Stimulated activated CD4-positive, alpha-beta T cell treated with anti-CD3 and anti-CD28 coated beads, Interleukin-2, amount 100 ng/mL, for 48 hours (primary cell): ENCODE data around the gene B3GALNT1.

ENCODE experiments used
- DNase-seq, 2 donors: peaks; one replicate each; pipeline ENCODE4 v3.0.0-alpha.2; 2020

Gene B3GALNT1

GRCh38 chr3:161104561-161105551 is at the start of gene B3GALNT1:
Gene B3GALNT1 (minus strand): TSS chr3:161105349. CDS start chr3:161086754, 18,595 bp downstream.
- DNase-seq = peak in 1 of 2 donors; percentile 13

DNA sequence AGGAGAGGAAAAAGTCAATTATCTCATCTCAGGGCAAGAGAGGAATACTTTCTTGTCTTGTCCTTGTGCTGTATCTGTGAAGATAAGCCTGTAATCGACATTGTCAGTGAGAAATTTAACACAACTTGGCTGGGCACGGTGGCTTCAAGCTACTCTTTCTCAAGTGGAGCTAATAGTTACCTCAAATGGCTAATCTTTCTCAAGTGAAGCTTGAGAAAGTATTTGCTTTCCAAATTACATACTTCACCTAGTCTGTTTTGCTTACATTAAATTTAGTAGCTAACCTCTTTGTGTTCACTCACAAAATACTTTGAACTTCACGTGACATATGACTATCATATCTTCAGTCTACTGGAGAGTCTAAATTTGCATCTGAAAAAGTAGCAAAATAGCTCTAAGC is 48.3 kb upstream of the B3GALNT1 start:
- no peak for DNase-seq

DNA sequence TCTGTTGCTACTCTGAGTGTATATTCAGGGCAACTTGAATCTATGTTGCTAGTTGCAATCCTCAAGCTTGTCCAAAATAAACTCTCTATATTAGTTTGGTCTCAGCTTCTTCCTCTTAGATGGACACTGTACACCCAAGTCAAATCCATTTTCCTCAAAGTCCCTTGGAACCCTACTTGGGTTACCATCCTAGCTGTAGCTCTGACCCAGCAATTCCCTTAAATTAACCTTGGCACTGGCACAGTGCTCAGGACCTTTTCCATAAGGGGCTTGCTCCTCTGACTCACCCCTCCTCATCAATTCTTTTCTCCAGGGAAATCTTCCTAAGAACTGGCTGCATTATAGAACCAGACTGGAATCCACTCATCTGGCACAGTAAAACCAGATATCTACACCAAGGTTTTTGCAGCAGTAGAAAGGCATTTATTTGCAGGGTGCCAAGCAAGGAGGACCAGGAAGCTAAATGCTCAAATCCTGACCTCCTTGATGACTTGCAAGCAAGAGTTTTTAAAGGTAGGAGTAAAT is 44.9 kb upstream of the B3GALNT1 start:
- no peak for DNase-seq

GRCh38 chr3:161149529-161149928 is 44.4 kb upstream of the B3GALNT1 start:
- DNase-seq = no peak

DNA sequence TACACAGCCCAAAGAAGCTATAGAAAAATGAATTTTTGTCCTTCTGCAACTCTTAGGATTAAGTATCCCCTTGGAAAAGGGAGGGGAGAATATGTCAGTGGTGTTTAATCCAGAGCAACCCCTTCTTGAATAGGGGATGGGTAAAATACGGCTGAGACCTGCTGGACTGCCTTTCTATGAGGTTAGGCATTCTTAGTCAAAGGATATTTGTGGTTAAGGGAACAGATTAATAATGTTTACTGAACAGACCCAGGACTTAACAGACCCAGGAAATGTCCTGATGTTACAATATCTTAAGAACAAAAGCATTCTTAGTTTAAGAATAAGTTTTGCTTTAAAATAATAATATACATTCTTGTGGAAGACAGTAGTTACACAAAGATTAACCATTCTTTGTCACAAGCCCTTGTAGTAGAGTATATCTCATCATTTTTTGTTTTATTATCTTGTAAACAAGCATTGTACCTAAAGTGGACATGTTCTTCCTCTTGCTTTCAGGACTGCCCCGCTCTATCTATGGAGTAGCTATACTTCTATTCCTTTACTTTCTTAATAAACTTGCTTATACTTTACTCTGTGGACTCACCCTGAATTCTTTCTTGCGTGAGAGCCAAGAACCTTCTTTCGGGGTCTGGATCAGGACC is 43.8 kb upstream of the B3GALNT1 start:
- no peak for DNase-seq

- DNase-seq = no peak
These were observed 37.3 kb upstream of the B3GALNT1 start for GRCh38 chr3:161142486-161142885.

GRCh38 chr3:161139686-161140085 is 34.5 kb upstream of the B3GALNT1 start:
- DNase-seq = no peak

GRCh38 chr3:161137260-161137659 is 32.1 kb upstream of the B3GALNT1 start:
- DNase-seq = no peak

GRCh38 chr3:161132391-161132790 is 27.2 kb upstream of the B3GALNT1 start:
- DNase-seq = no peak

- DNase-seq = no peak
These were observed 21.3 kb upstream of the B3GALNT1 start for GRCh38 chr3:161126495-161126894.

DNA sequence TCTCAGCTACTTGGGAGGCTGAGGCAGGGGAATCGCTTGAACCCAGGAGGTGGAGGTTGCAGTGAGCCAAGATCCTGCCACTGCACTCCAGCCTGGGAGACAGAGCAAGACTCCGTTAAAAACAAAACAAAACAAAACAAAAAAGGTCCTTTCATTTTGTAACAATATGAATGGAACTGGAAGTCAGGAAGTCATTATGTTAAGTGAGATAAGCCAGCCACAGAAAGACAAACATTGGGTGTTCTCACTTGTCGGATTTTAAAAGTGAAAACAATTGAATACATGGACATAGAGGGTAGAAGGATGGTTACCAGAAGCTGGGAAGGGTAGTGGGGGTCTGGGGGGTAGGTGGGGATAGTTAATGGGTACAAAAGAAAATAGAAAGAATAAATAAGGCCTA is 12.5 kb upstream of the B3GALNT1 start:
- no peak for DNase-seq

DNA sequence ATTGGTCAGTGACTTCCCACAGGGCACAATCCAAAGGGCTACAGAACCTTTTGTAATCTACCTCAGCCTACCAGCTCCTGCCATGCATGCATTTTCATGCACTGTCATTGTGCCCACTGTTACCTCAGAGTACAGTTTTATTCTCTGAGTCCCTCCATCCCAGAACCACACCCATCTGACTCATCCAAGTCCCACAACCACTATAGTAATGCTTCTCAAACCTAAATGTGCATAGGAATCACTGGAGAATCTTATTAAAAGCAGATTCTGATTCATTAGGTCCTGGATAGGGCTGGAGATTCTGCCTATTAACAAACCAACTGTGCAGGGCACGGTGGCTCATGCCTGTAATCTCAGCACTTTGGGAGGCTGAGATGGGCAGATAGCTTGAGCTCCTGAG is 3.7 kb upstream of the B3GALNT1 start:
- no peak for DNase-seq

DNA sequence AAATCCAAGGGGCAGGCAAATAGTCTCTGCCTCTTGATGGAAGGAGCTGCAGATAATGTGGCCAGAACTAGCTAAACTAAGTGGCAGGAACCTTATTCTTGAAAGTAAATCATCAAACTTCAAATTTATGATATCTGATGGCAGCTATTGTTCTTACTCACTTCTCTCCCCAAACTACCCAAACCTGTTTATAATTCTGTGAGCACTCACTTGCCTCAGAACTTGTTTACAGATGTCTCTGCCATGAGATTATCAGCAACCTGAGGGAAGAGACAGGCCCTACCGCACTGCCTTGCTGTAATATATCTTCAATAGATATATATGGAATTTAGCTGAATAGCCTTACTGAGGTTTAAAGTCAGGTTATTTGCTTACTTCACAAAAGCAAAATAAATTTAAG is 2.2 kb upstream of the B3GALNT1 start:
- DNase-seq = no peak

GRCh38 chr3:161103776-161104385 is 1.3 kb downstream of the B3GALNT1 start:
- DNase-seq = no peak

DNA sequence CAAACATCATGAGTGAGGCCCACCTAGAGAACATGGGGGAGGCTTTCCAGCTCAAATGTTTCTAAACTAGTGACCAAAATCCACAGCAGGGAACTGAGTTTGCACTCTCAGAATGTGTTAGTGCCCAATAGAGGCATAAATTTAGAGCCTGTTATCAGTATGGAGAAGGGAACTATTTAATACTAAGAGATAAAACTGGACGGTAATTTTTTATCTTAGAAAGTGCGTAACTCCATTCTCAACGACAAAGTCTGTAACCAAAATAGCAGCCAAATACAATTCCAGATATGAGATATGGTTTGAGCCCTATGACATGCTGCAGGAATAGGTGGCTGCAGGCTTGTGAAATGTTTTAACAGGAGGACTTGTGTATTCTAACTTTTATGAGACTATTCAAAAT is 3.5 kb downstream of the B3GALNT1 start:
- no peak for DNase-seq

DNA sequence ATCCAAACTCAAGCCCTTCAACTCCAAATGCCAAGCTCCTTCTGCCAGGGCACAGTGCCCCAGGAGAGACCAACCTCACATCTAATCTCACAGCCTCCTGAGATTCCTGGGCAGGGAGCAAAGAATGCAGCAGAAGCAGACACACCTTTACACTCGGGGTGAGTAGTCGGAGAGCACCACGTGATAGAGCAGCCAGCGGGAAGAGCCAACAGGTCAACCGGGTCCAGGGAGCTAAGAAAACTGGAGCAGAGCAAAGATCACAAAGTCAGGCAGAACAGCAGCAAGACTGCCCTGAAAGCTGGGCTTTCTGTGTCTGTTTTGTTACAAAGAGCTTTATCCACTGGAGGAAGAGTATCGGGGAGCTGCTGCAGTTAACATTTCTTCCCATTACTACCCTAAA is 4.2 kb downstream of the B3GALNT1 start:
- no peak for DNase-seq

DNA sequence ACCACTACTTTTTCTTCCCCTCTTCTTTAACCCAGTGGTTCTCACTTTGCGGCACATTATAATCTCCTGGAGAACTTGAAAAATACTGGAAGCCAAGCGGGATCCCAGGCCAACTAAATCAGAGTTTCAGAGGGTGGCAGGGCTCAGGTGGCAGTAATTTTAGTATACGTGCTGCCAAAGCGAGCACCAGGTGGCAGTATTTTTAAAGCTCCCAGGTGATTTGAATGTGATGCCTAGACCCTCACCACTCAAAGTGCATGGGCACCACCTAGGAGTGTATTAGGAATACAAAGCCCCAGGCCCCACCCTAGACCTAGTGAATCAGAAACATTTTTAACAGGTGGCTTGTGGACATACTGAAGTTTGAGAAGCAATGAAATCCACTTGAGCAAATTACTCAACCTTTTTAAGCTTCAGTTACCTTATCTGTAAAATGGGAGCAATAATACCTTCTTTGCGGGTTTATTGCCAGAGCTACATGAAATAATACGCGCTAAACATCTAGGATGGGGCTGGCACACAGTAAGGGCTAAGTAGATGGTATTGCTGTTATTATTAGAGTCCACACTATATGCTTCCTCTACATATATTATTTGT is 8.3 kb downstream of the B3GALNT1 start:
- no peak for DNase-seq

DNA sequence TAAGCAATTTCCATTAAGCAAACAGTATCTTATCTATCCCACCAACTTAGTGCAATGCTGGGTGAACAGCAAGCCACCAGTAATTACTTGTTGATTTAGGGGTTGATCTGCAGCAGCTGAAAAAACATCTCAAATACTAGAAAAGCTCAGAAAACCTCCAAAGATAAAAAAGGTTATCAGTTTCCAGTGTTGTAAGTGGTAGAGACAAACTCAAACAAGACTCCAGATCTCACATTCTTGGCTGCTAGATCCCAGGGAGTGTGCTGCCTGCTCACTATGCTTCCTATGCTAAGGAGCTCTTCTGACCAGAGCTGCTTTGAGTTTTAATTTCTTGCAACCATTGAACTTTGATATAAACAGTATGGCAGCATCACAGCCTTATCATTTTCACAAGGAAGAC is 11.3 kb downstream of the B3GALNT1 start:
- DNase-seq = no peak

GRCh38 chr3:161084277-161084676 is 20.9 kb downstream of the B3GALNT1 start:
- DNase-seq = no peak

DNA sequence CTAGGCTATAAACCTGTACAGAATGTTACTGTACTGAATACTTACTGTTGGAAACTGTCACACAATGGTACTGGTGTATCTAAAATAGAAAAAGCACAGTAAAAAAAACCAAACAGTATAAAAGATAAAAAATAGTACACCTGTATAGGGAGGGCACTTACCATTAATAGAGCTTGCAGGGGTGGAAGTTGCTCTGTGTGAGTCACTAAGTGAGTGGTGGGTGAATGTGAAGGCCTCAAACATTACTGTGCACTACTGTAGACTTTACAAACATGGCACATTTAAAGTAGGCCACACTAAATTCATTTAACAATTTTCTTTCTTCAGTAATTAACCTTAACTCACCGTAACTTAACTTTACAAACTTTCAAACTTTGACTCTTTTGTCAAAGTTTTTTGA is 22.0 kb downstream of the B3GALNT1 start:
- DNase-seq = no peak

- no peak for DNase-seq
These were observed 23.1 kb downstream of the B3GALNT1 start for GRCh38 chr3:161082063-161082462.

GRCh38 chr3:161081633-161082032 is 23.5 kb downstream of the B3GALNT1 start:
- DNase-seq = no peak

DNA sequence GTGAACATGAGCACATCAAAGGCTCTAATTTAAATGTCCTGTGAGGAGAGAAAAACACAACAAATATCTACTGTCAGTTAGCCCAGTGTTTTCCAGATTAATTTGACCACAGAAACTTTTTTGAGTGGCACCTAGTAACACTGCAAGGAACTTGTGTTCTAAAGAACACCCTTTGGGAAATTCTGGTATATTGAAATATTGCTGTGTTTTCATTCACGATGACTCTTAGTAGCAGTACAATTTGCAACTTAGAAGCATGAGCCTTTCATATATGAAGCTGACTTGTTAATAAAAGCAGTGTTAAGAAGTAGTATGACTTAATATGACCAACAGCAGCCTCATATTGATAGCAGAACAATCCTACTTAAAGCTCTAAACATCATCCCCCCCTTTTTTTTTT is 32.0 kb downstream of the B3GALNT1 start:
- DNase-seq = no peak
